Endothelial cell of umbilical vein (primary cell): ENCODE data around the gene N4BP2L1. TPM values are rescaled to one million over a fixed set of nuclear protein-coding genes. Genes with fewer than 3 reads are reported as not detected.

ENCODE experiments used
- BruUV-seq: library from RNA; stranded (reverse); fragments of 400-500 nt; replicated peaks from 2 replicates; lab custom pipeline; 2021; lab: Mats Ljungman, UMichigan
- CTCF ChIA-PET: fragments of 300-600, 350-600 bp; sonication (Branson Sonifier 250); formaldehyde crosslinking; loops from one replicate; lab custom pipeline; 2021; ENCODE audit warnings: antibody characterized with exemption, inconsistent platforms; lab: Charles Lee
- POLR2A ChIA-PET: fragments of 300-600, 350-600 bp; sonication (Branson Sonifier 250); formaldehyde crosslinking; loops from one replicate; lab custom pipeline; 2021; ENCODE audit warnings: antibody characterized with exemption, inconsistent platforms; lab: Charles Lee
- DNase-seq: peaks from one replicate; pipeline ENCODE4 v3.0.0-alpha.2; 2011; ENCODE audit warnings: low read depth, low spot score
- FAIRE-seq: peaks from 2 replicates; lab custom pipeline; 2011; peaks lifted over from hg19 to GRCh38; lab: Jason Lieb, UNC
- H2AFZ ChIP-seq: 2 replicates; pipeline ENCODE4 v1.6.0; 2012; ENCODE audit warnings: low read depth, low read length, control low read depth, inconsistent platforms
- H3K27ac ChIP-seq: 2 replicates; pipeline ENCODE4 v1.5.1; 2011; ENCODE audit warnings: low read depth, mild to moderate bottlenecking, control low read depth, low read length, moderate library complexity; ENCODE audit not compliant: insufficient read depth
- H3K27me3 ChIP-seq, 2 experiments: 2 replicates each; pipeline versions ENCODE4 v1.6.0 to v1.6.1; 2011; ENCODE audit warnings: low read length in 2 of 2, mixed read lengths in 1 of 2; ENCODE audit not compliant: control insufficient read depth in 2 of 2, insufficient read depth in 2 of 2
- H3K36me3 ChIP-seq, 2 experiments: 2 replicates in 1 of 2; 3 replicates in 1 of 2; pipeline ENCODE4 v1.5.1; 2011; ENCODE audit warnings: low read length in 2 of 2, mild to moderate bottlenecking in 1 of 2, moderate library complexity in 1 of 2; ENCODE audit not compliant: control insufficient read depth in 2 of 2, insufficient read depth in 2 of 2; ENCODE audit errors: extremely low read depth in 1 of 2
- H3K4me1 ChIP-seq: 3 replicates; pipeline ENCODE4 v1.5.1; 2011; ENCODE audit warnings: mild to moderate bottlenecking, low read length; ENCODE audit not compliant: control insufficient read depth, insufficient read depth; ENCODE audit errors: extremely low read depth
- H3K4me2 ChIP-seq: 2 replicates; pipeline ENCODE4 v1.6.1; 2011; ENCODE audit warnings: low read length, control low read depth, mixed read lengths; ENCODE audit not compliant: insufficient read depth
- H3K4me3 ChIP-seq, 3 experiments: fragments of 200-600 bp in 1 of 3; sonication (generic), shearing (Covaris generic) in 1 of 3; replicated peaks in 1 of 3; 2 replicates each; pipeline ENCODE4 v1.5.1; 2011 to 2016; ENCODE audit warnings: control low read depth in 3 of 3, low read length in 3 of 3, mild to moderate bottlenecking in 2 of 3, inconsistent platforms in 1 of 3, low read depth in 1 of 3, moderate library complexity in 1 of 3; ENCODE audit not compliant: insufficient read depth in 1 of 3
- H3K79me2 ChIP-seq: 2 replicates; pipeline ENCODE4 v1.6.0; 2012; ENCODE audit warnings: low read length, inconsistent platforms; ENCODE audit not compliant: control insufficient read depth, insufficient read depth
- H3K9ac ChIP-seq: replicated peaks from 2 replicates; pipeline ENCODE3; 2011; ENCODE audit warnings: low read length, control low read depth; ENCODE audit not compliant: insufficient read depth; ENCODE audit errors: extremely low read depth
- H3K9me1 ChIP-seq: replicated peaks from 3 replicates; pipeline ENCODE4 v1.6.0; 2011; ENCODE audit warnings: mild to moderate bottlenecking, low read length; ENCODE audit not compliant: control insufficient read depth, insufficient read depth; ENCODE audit errors: extremely low read depth
- H3K9me3 ChIP-seq: replicated peaks from 2 replicates; pipeline ENCODE4 v1.5.1; 2012; ENCODE audit warnings: low read length, inconsistent platforms; ENCODE audit not compliant: control insufficient read depth, insufficient read depth
- H4K20me1 ChIP-seq: replicated peaks from 2 replicates; pipeline ENCODE3; 2011; ENCODE audit warnings: mild to moderate bottlenecking, low read length; ENCODE audit not compliant: control insufficient read depth, insufficient read depth; ENCODE audit errors: extremely low read depth
- EZH2 ChIP-seq: IDR thresholded peaks from 2 replicates; pipeline ENCODE4 v1.6.1; 2012; ENCODE audit warnings: borderline replicate concordance, low read depth, mild to moderate bottlenecking, moderate library complexity, low read length, inconsistent platforms; ENCODE audit not compliant: severe bottlenecking
- FOS ChIP-seq: IDR thresholded peaks from 2 replicates; pipeline ENCODE4 v1.6.1; 2011; ENCODE audit warnings: mild to moderate bottlenecking, low read length, moderate library complexity, borderline replicate concordance; ENCODE audit not compliant: insufficient read depth
- GATA2 ChIP-seq: IDR thresholded peaks from 2 replicates; pipeline ENCODE4 v1.7.0; 2011; ENCODE audit warnings: low read depth, mild to moderate bottlenecking, moderate library complexity, mixed read lengths, low read length; ENCODE audit not compliant: insufficient read length, insufficient read depth
- JUN ChIP-seq: IDR thresholded peaks from 2 replicates; pipeline ENCODE4 v1.6.1; 2011; ENCODE audit warnings: borderline replicate concordance, low read depth; ENCODE audit not compliant: insufficient read length, insufficient read depth
- MYC ChIP-seq: IDR thresholded peaks from one replicate; pipeline ENCODE4 v1.6.1; 2011; ENCODE audit warnings: mild to moderate bottlenecking, low read depth, low read length
- POLR2A ChIP-seq: IDR thresholded peaks from 2 replicates; pipeline ENCODE4 v1.6.1; 2012; ENCODE audit warnings: low read depth, mild to moderate bottlenecking, control low read depth, low read length
- POLR2AphosphoS5 ChIP-seq: IDR thresholded peaks from 2 replicates; pipeline ENCODE4 v1.6.1; 2012; ENCODE audit warnings: low read depth, mild to moderate bottlenecking, control low read depth, low read length, moderate library complexity; ENCODE audit not compliant: insufficient read depth
- dilution Hi-C: fragments of 300-500 bp; cut with MboI; formaldehyde crosslinking; loops from one replicate; pipeline ENCODE4 v1.15.0; 2019; ENCODE audit warnings: low sequenced_read_pairs; ENCODE audit not compliant: extremely low pct_ligation_motif_present
- intact Hi-C: fragments of 100-400 bp; cut with micrococcal nuclease; formaldehyde crosslinking; loops from one replicate; pipeline ENCODE4 v1.10.0; 2022
- polyA plus RNA-seq, 4 experiments: library from polyadenylated mRNA; depleted of rRNA in 3 of 4; stranded (reverse) in 3 of 4; unstranded in 1 of 4; fragments of >200 nt; gene quantifications; 2 replicates each; pipeline versions ENCODE4 v1.2.1 to v1.2.3, GENCODE V29; 2011 to 2012; ENCODE audit warnings: missing spikeins in 1 of 4
- total RNA-seq: library from RNA; stranded (reverse); gene quantifications from 2 replicates; pipeline ENCODE4 v1.2.3, GENCODE V29; 2021
- TF ChIP-seq, protein P1 (sequence below), 2 donors: IDR thresholded peaks; 1 replicate in 1 of 2; 2 replicates in 1 of 2; pipeline ENCODE4 v1.5.1; 2011; ENCODE audit warnings: low read length in 2 of 2, mild to moderate bottlenecking in 2 of 2, moderate library complexity in 2 of 2, control low read depth in 1 of 2, inconsistent platforms in 1 of 2, low read depth in 1 of 2; ENCODE audit not compliant: insufficient read depth in 1 of 2; ENCODE audit errors: extremely low read depth in 1 of 2
- TF ChIP-seq, protein P2 (sequence below): IDR thresholded peaks from 2 replicates; pipeline ENCODE4 v1.6.1; 2011; ENCODE audit not compliant: insufficient read depth, insufficient read length

N4BP2L1 gene
- total and polyA plus RNA-seq, 2 donors (not counting 3 experiments of a cell fraction or from before 2014, with no cell fraction given) = 1.1 to 2.1 TPM

DNA sequence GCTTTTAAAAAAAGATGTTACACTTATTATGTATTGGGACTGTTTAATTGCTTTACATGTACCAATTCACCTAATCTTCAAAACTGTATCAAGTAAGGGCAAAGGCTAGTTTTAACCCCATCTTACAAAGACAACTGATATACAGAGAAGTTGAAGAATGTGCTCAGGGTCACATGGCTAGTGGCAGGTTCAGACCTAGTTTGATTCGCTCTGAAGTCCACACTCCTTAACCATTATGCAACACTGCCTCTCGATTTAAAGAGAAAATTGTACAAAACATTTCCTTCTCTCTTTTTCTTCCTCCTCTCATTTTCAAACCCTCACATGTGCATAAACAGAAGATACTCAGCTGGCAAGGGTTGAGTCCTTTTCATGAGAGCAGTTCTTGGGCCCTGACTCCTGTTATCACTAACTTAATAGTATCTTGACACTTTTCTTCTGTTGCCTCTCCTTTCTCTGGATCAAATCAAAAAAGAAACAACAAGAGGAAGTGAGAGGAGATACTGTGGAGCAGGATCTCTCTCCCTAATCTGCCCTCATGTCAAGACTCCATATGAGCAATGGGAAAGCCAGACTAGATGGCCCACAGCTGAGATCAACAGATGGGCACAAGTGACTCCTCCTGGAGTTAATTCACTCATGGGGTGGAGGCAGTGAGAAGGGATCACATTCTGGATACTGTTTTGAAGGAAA, 19.0 kb upstream of the N4BP2L1 start:
- Histone ChIP-seq H3K4me2 (no peak overlapping the region), H3K79me2 (no peaks in the 10 kb centered on the region), H3K36me3 (no peaks in the 10 kb centered on the region), H3K9ac (no peak overlapping the region), H3K9me1 (no peaks in the 10 kb centered on the region), H3K27ac (no peak overlapping the region), H3K4me3 (no peak overlapping the region), H3K27me3 (no peaks in the 10 kb centered on the region), H4K20me1 (no peaks in the 10 kb centered on the region), H3K9me3 (no peaks in the 10 kb centered on the region), H2AFZ (no peak overlapping the region), H3K4me1 (no peaks in the 10 kb centered on the region)
- DNase-seq = no peak
- no peak for FAIRE-seq
- CTCF ChIA-PET = no interaction called here
- POLR2A ChIA-PET = no interaction called here
- TF ChIP-seq MYC = no peak
- BruUV-seq = no TSS peak
- dilution Hi-C loops (no loop called here), intact Hi-C loops (loop anchor here (10.0 kb wide), 1 partner anchor 532 kb away; no protein-coding TSS in a partner anchor)

DNA sequence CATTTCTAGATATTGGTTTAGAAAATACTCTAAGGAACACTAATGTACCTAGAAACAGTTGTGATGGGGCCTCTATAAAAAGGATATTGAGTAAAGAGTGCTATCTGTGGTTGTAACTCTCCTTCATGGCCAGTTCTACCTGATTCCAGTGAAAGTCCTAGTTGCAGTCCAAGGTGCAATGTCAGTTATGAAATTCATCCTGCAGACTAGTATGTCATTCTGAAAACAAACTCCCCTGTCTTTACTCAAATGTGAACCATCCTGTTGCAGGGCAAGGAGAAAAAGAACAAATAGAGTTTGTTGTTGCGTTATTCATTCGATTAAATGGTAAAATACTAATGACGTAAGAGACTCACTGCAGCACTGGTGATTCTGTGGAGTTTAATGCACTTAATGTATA, 18.3 kb upstream of the N4BP2L1 start:
- no peaks in the 10 kb centered on the region for H3K4me1 ChIP-seq
- H3K79me2 ChIP-seq = no peaks in the 10 kb centered on the region
- no peak overlapping the region for H3K9ac ChIP-seq
- ChIA-PET CTCF (no interaction called here), POLR2A (no interaction called here)
- no peaks in the 10 kb centered on the region for H3K27me3 ChIP-seq
- H3K9me3 ChIP-seq = no peaks in the 10 kb centered on the region
- DNase-seq (no peak), FAIRE-seq (no peak)
- no peak overlapping the region for H3K4me2 ChIP-seq
- TF ChIP-seq GATA2 (no peak), MYC (no peak), FOS (no peak), POLR2A (no peak), JUN (no peak), POLR2AphosphoS5 (no peak), EZH2 (no peak)
- TF ChIP-seq, protein P1, sequence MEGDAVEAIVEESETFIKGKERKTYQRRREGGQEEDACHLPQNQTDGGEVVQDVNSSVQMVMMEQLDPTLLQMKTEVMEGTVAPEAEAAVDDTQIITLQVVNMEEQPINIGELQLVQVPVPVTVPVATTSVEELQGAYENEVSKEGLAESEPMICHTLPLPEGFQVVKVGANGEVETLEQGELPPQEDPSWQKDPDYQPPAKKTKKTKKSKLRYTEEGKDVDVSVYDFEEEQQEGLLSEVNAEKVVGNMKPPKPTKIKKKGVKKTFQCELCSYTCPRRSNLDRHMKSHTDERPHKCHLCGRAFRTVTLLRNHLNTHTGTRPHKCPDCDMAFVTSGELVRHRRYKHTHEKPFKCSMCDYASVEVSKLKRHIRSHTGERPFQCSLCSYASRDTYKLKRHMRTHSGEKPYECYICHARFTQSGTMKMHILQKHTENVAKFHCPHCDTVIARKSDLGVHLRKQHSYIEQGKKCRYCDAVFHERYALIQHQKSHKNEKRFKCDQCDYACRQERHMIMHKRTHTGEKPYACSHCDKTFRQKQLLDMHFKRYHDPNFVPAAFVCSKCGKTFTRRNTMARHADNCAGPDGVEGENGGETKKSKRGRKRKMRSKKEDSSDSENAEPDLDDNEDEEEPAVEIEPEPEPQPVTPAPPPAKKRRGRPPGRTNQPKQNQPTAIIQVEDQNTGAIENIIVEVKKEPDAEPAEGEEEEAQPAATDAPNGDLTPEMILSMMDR (IDR thresholded peaks at IDR 0.05; ENCODE audit: extremely low read depth in 1 of 2, insufficient read depth in 1 of 2, low read depth in 1 of 2, low read length in 2 of 2) = no peak
- TF ChIP-seq, protein P2, sequence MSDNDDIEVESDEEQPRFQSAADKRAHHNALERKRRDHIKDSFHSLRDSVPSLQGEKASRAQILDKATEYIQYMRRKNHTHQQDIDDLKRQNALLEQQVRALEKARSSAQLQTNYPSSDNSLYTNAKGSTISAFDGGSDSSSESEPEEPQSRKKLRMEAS = no peak
- dilution Hi-C loops = no loop called here
- no peaks in the 10 kb centered on the region for H3K36me3 ChIP-seq
- H3K27ac ChIP-seq = no peak overlapping the region
- H3K4me3 ChIP-seq = no peak overlapping the region
- intact Hi-C loops = loop anchor here (10.0 kb wide), 1 partner anchor 531 kb away; no protein-coding TSS in a partner anchor
- H2AFZ ChIP-seq = no peak overlapping the region
- H4K20me1 ChIP-seq = no peaks in the 10 kb centered on the region
- BruUV-seq = no TSS peak
- H3K9me1 ChIP-seq = no peaks in the 10 kb centered on the region
